IPS-NIHi7 (cell line): ENCODE data around the gene ORMDL1.
A peak's percentile ranks its signal among the peaks of the same experiment; 100 is the strongest.

Experiments
- DNase-seq: peaks from one replicate; pipeline ENCODE4 v3.0.0; 2012; ENCODE audit warnings: mixed read lengths; ENCODE audit errors: extremely low spot score

ORMDL1 gene

GRCh38 chr2:189783927-189784867 lies at the start of gene ORMDL1, which contains the start of gene PMS1:
Gene ORMDL1, minus strand, starts transcription at chr2:189784339. Its CDS starts 1,744 bp downstream, at chr2:189782595.
Gene PMS1, plus strand, starts transcription at chr2:189784450. Its CDS starts 7,360 bp downstream, at chr2:189791810.
- DNase-seq, result peak; percentile 93

GRCh38 chr2:189830510-189830909 lies 46.4 kb upstream of the ORMDL1 start:
- no peak for DNase-seq

- DNase-seq, result no peak
Observed at GRCh38 chr2:189829102-189829833, 45.1 kb upstream of the ORMDL1 start.

GRCh38 chr2:189826039-189826438 lies 41.9 kb upstream of the ORMDL1 start:
- DNase-seq, result no peak

- DNase-seq, result no peak
Observed at GRCh38 chr2:189824694-189825396, 40.7 kb upstream of the ORMDL1 start.

- DNase-seq, result no peak
Observed at GRCh38 chr2:189821953-189822748, 38.0 kb upstream of the ORMDL1 start.

- DNase-seq, result no peak
Observed at GRCh38 chr2:189819297-189819704, 35.2 kb upstream of the ORMDL1 start.

GRCh38 chr2:189818249-189819038 lies 34.3 kb upstream of the ORMDL1 start:
- no peak for DNase-seq

GRCh38 chr2:189803431-189803830 lies 19.3 kb upstream of the ORMDL1 start:
- DNase-seq, result no peak

- no peak for DNase-seq
Observed at GRCh38 chr2:189802396-189802912, 18.3 kb upstream of the ORMDL1 start.

- no peak for DNase-seq
Observed at GRCh38 chr2:189799531-189799930, 15.4 kb upstream of the ORMDL1 start.

- DNase-seq, result no peak
Observed at GRCh38 chr2:189799030-189799331, 14.8 kb upstream of the ORMDL1 start.

GRCh38 chr2:189798312-189799029 lies 14.3 kb upstream of the ORMDL1 start:
- peak; percentile 12 for DNase-seq

GRCh38 chr2:189797902-189798301 lies 13.8 kb upstream of the ORMDL1 start:
- DNase-seq, result no peak

- DNase-seq, result no peak
Observed at GRCh38 chr2:189794310-189794709, 10.2 kb upstream of the ORMDL1 start.

- no peak for DNase-seq
Observed at GRCh38 chr2:189791338-189792042, 7.4 kb upstream of the ORMDL1 start.

- peak; percentile 8 for DNase-seq
Observed at GRCh38 chr2:189783451-189783926, 650 bp downstream of the ORMDL1 start.

- no peak for DNase-seq
Observed at GRCh38 chr2:189782221-189782671, 1.9 kb downstream of the ORMDL1 start.

GRCh38 chr2:189772212-189772611 lies 11.9 kb downstream of the ORMDL1 start:
- no peak for DNase-seq
